Measurements from ENCODE around the gene SLC9A4.

Gene SLC9A4

DNA sequence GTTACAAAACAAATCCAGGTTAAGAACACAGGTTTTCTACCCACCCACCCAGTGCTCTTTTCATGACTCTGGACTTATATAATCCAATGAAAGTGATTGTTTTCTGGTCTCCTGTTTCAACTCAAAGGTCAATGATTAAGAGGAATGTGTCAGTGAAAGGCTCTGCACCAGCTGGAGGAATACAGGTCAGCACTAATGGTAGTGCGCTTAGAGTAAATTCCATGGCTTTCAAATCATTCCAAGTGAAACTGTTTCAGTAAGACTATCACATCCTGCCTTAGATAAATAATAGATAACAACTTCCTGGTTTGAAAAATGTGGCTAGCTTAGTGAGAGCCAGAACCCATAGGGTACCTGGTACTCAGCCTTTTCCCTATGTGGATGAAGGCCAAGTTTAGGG, 47.8 kb downstream of the SLC9A4 start:
- H3K4me2 ChIP-seq (ENCODE audit: low read length), result no peak overlapping the region
- no peak overlapping the region for H2AFZ ChIP-seq
- no peaks in the 10 kb centered on the region for H3K79me2 ChIP-seq
- TF ChIP-seq, protein P1, sequence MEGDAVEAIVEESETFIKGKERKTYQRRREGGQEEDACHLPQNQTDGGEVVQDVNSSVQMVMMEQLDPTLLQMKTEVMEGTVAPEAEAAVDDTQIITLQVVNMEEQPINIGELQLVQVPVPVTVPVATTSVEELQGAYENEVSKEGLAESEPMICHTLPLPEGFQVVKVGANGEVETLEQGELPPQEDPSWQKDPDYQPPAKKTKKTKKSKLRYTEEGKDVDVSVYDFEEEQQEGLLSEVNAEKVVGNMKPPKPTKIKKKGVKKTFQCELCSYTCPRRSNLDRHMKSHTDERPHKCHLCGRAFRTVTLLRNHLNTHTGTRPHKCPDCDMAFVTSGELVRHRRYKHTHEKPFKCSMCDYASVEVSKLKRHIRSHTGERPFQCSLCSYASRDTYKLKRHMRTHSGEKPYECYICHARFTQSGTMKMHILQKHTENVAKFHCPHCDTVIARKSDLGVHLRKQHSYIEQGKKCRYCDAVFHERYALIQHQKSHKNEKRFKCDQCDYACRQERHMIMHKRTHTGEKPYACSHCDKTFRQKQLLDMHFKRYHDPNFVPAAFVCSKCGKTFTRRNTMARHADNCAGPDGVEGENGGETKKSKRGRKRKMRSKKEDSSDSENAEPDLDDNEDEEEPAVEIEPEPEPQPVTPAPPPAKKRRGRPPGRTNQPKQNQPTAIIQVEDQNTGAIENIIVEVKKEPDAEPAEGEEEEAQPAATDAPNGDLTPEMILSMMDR (IDR thresholded peaks at IDR 0.05), result no peak
- no peak overlapping the region for H3K4me3 ChIP-seq (ENCODE audit: low read depth, low read length)
- H3K27ac ChIP-seq, result no peak overlapping the region
- H3K27me3 ChIP-seq (ENCODE audit: control insufficient read depth, insufficient read depth, low read length), result no peaks in the 10 kb centered on the region
- H3K9ac ChIP-seq, result no peak overlapping the region
- no peaks in the 10 kb centered on the region for H3K9me3 ChIP-seq (ENCODE audit: control insufficient read depth, low read length)
- no peaks in the 10 kb centered on the region for H3K4me1 ChIP-seq
- no peaks in the 10 kb centered on the region for H3K36me3 ChIP-seq (ENCODE audit: control insufficient read depth, insufficient read depth, low read length)

DNA sequence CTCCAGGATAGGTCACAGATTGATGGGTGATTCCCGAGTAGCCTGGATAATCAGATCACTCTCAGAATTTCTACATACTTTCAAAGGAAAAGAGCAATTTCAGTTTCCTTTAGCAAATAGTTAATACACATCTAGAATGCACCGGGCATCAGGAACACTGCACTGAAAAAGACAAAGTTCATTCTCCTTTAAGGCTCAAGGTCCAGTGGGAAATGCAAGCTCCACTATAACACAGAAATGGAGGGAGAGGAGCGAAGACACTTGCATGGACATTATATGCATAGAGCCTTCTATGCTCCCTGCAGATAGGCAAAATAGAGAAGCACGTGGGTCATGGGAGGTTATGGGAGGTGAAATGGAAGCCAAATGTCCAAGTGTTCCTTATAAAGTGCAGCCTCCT, 49.1 kb downstream of the SLC9A4 start:
- no peaks in the 10 kb centered on the region for H3K36me3 ChIP-seq (ENCODE audit: control insufficient read depth, insufficient read depth, low read length)
- H3K27me3 ChIP-seq (ENCODE audit: control insufficient read depth, insufficient read depth, low read length), result no peaks in the 10 kb centered on the region
- H2AFZ ChIP-seq, result no peak overlapping the region
- no peak overlapping the region for H3K9ac ChIP-seq
- TF ChIP-seq, protein P1 (IDR thresholded peaks at IDR 0.05), result no peak
- no peak overlapping the region for H3K4me3 ChIP-seq (ENCODE audit: low read depth, low read length)
- H3K79me2 ChIP-seq, result no peaks in the 10 kb centered on the region
- H3K4me1 ChIP-seq, result no peaks in the 10 kb centered on the region
- H3K9me3 ChIP-seq (ENCODE audit: control insufficient read depth, low read length), result no peaks in the 10 kb centered on the region
- no peak overlapping the region for H3K27ac ChIP-seq
- no peak overlapping the region for H3K4me2 ChIP-seq (ENCODE audit: low read length)

DNA sequence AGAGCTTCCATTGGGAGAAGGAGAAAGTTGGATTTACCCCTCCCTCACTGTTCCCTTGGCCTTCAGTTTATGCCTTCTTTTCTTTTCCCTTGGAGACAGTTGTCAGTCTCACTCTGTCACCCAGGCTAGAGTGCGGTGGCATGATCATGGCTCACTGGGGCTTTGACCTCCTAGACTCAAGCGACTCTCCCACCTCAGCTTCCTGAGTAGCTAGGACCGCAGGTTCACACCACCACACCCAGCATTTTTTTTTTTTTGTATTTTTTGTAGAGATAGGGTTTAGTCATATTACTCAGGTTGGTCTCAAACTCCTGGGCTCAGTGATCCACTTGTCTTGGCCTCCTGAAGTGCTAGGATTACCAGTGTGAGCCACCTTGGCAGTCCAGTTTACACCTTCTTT, 49.9 kb downstream of the SLC9A4 start:
- Histone ChIP-seq H3K4me1 (no peaks in the 10 kb centered on the region), H3K4me3 (ENCODE audit: low read depth, low read length) (no peak overlapping the region), H3K9ac (no peak overlapping the region), H3K27ac (no peak overlapping the region), H3K36me3 (ENCODE audit: control insufficient read depth, insufficient read depth, low read length) (no peaks in the 10 kb centered on the region), H3K9me3 (ENCODE audit: control insufficient read depth, low read length) (no peaks in the 10 kb centered on the region), H3K4me2 (ENCODE audit: low read length) (no peak overlapping the region), H3K79me2 (no peaks in the 10 kb centered on the region), H3K27me3 (ENCODE audit: control insufficient read depth, insufficient read depth, low read length) (no peaks in the 10 kb centered on the region), H2AFZ (no peak overlapping the region)
- TF ChIP-seq, protein P1 (IDR thresholded peaks at IDR 0.05), result no peak

DNA sequence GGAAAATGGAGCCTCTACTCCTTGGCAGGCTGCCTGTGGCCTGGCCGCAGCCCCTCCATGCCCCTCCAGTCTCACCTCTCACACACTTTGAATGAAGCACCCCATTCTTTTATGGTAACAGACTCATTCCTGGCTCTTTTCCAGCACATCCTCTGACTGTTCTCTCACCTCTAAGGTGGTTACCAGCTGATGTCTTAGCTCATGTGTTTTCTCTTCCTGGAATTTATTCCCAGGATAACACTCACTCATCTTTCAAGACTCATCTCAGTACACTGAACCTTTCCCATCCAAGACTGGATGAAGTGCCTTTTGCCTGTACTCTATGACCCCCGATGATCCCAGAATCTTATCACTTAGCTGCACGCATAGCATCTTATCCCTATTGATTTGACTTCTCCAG, 50.6 kb downstream of the SLC9A4 start:
- Histone ChIP-seq H3K36me3 (ENCODE audit: control insufficient read depth, insufficient read depth, low read length) (no peaks in the 10 kb centered on the region), H3K4me2 (ENCODE audit: low read length) (no peak overlapping the region), H3K4me3 (ENCODE audit: low read depth, low read length) (no peak overlapping the region), H3K4me1 (no peaks in the 10 kb centered on the region), H3K9me3 (ENCODE audit: control insufficient read depth, low read length) (no peaks in the 10 kb centered on the region), H3K27ac (no peak overlapping the region), H3K79me2 (no peaks in the 10 kb centered on the region), H3K27me3 (ENCODE audit: control insufficient read depth, insufficient read depth, low read length) (no peaks in the 10 kb centered on the region), H2AFZ (no peak overlapping the region), H3K9ac (no peak overlapping the region)
- TF ChIP-seq, protein P1 (IDR thresholded peaks at IDR 0.05), result no peak

DNA sequence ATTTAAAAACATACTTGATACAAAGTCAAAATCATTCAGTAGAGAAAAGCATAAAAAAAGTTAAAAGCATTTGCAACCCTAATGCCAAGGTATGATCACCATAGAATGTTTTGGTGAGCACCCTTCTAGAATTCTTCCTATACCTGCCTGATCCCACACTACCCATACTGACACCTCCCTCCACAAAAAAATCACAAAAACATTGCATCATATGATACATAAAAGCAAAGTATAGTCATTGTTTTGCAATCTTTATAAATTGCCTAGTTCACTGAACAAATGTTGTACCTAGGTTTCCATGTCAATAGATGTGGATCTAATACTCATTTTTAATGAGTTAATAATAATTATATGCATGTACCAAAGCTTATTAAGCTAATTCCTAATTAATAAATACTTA, 54.1 kb downstream of the SLC9A4 start:
- Histone ChIP-seq H3K36me3 (ENCODE audit: control insufficient read depth, insufficient read depth, low read length) (no peaks in the 10 kb centered on the region), H3K4me1 (no peaks in the 10 kb centered on the region)

More for the DNA sequence above, 54.1 kb downstream of the SLC9A4 start:
- Histone ChIP-seq H3K79me2 (no peaks in the 10 kb centered on the region), H3K9ac (no peak overlapping the region), H3K4me3 (ENCODE audit: low read depth, low read length) (no peak overlapping the region), H3K27me3 (ENCODE audit: control insufficient read depth, insufficient read depth, low read length) (no peaks in the 10 kb centered on the region), H3K27ac (no peak overlapping the region), H3K9me3 (ENCODE audit: control insufficient read depth, low read length) (no peaks in the 10 kb centered on the region), H3K4me2 (ENCODE audit: low read length) (no peak overlapping the region), H2AFZ (no peak overlapping the region)
- TF ChIP-seq, protein P1 (IDR thresholded peaks at IDR 0.05), result no peak
